Measurements from ENCODE around the gene HFM1. TPM values are rescaled to one million over a fixed set of nuclear protein-coding genes. Genes with fewer than 3 reads are reported as not detected.

HFM1 gene
- total RNA-seq, 6 experiments from 2014 or later = not detected

GRCh38 chr1:91282695-91283420 lies 121.8 kb downstream of the HFM1 start:
- H3K27ac Mint-ChIP-seq = peak overlapping the region; percentile 64

DNA sequence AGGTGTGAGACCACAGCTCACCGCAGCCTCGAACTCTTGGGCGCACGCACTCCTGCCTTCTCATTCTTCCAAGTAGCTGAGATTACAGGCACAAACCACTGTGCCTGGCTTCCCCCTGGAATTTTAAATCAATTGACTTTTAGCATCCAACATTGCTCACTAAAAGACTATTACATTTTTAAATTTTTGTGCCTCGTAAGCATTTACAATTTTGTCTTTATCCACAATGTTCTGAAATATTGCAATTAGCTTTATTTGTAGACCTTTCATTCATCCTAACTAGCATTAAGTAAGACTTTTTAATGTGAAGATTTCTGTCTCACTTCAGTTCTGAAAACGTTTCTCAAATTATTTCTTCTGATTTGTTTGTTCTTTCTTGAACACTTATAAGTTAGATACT lies 122.9 kb downstream of the HFM1 start:
- Mint-ChIP-seq H3K36me3 (ENCODE audit: low read depth) (no peaks in the 10 kb centered on the region), H3K27me3 (ENCODE audit: insufficient read depth) (no peaks in the 10 kb centered on the region), H3K27ac (no peak overlapping the region), H3K4me1 (ENCODE audit: low read depth) (peaks cover 6% of the 10 kb centered on the region; the same call in 1 of the 2 replicates), H3K4me3 (no peak overlapping the region), H3K9me3 (no peaks in the 10 kb centered on the region)
- no peak for DNase-seq
- TF ChIP-seq, protein P1, sequence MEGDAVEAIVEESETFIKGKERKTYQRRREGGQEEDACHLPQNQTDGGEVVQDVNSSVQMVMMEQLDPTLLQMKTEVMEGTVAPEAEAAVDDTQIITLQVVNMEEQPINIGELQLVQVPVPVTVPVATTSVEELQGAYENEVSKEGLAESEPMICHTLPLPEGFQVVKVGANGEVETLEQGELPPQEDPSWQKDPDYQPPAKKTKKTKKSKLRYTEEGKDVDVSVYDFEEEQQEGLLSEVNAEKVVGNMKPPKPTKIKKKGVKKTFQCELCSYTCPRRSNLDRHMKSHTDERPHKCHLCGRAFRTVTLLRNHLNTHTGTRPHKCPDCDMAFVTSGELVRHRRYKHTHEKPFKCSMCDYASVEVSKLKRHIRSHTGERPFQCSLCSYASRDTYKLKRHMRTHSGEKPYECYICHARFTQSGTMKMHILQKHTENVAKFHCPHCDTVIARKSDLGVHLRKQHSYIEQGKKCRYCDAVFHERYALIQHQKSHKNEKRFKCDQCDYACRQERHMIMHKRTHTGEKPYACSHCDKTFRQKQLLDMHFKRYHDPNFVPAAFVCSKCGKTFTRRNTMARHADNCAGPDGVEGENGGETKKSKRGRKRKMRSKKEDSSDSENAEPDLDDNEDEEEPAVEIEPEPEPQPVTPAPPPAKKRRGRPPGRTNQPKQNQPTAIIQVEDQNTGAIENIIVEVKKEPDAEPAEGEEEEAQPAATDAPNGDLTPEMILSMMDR (IDR thresholded peaks at IDR 0.05) = no peak

More at GRCh38 chr1:91282695-91283420, 121.8 kb downstream of the HFM1 start:
- no peaks in the 10 kb centered on the region for H3K36me3 Mint-ChIP-seq (ENCODE audit: low read depth)
- H3K27me3 Mint-ChIP-seq (ENCODE audit: insufficient read depth) = peaks cover 1% of the 10 kb centered on the region; the same call in 1 of the 2 replicates
- DNase-seq = peak; percentile 66
- peak overlapping the region; percentile 31; the same call in 1 of the 2 replicates for H3K4me3 Mint-ChIP-seq
- TF ChIP-seq, protein P1 (IDR thresholded peaks at IDR 0.05) = peak; percentile 90
- H3K9me3 Mint-ChIP-seq = no peaks in the 10 kb centered on the region
- H3K4me1 Mint-ChIP-seq (ENCODE audit: low read depth) = peaks cover 6% of the 10 kb centered on the region; the same call in 1 of the 2 replicates

- Mint-ChIP-seq H3K4me1 (ENCODE audit: low read depth) (peaks cover 6% of the 10 kb centered on the region; the same call in 1 of the 2 replicates), H3K36me3 (ENCODE audit: low read depth) (no peaks in the 10 kb centered on the region), H3K27me3 (ENCODE audit: insufficient read depth) (no peaks in the 10 kb centered on the region), H3K27ac (no peak overlapping the region), H3K4me3 (no peak overlapping the region), H3K9me3 (no peaks in the 10 kb centered on the region)
- DNase-seq = peak; percentile 8
- TF ChIP-seq, protein P1 (IDR thresholded peaks at IDR 0.05) = peak; percentile 67
These were observed 125.9 kb downstream of the HFM1 start for GRCh38 chr1:91278754-91279153.

GRCh38 chr1:91273875-91274274 lies 130.8 kb downstream of the HFM1 start:
- H3K27ac Mint-ChIP-seq = no peak overlapping the region
- DNase-seq = no peak
- H3K36me3 Mint-ChIP-seq (ENCODE audit: low read depth) = no peaks in the 10 kb centered on the region
- no peaks in the 10 kb centered on the region for H3K27me3 Mint-ChIP-seq (ENCODE audit: insufficient read depth)
- H3K9me3 Mint-ChIP-seq = no peaks in the 10 kb centered on the region
- no peak overlapping the region for H3K4me3 Mint-ChIP-seq
- TF ChIP-seq, protein P1 (IDR thresholded peaks at IDR 0.05) = no peak
- H3K4me1 Mint-ChIP-seq (ENCODE audit: low read depth) = no peaks in the 10 kb centered on the region

DNA sequence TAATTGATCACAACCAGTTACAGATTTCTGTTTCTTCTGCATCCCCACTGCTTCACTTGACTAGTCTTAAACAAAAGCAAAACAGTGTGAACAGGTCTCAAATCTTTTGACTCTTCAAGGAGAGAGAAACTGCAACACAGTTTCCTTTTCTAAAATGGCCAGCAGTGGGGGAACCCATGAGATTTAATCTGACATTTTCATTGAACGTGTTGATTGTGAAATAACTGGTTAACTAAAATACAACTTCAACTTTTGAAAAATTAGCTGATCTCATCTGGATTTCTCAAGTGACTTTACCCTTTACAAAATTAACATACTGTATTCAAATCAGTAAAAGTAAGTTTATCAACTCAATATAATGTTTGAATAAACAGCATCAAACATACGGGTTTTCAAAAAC lies 143.0 kb downstream of the HFM1 start:
- Mint-ChIP-seq H3K4me3 (no peak overlapping the region), H3K27ac (no peak overlapping the region), H3K36me3 (ENCODE audit: low read depth) (no peaks in the 10 kb centered on the region), H3K9me3 (no peaks in the 10 kb centered on the region; the same call in 1 of the 2 replicates), H3K4me1 (ENCODE audit: low read depth) (no peaks in the 10 kb centered on the region), H3K27me3 (ENCODE audit: insufficient read depth) (no peaks in the 10 kb centered on the region; the same call in 1 of the 2 replicates)
- no peak for DNase-seq
- TF ChIP-seq, protein P1 (IDR thresholded peaks at IDR 0.05) = no peak
